ENCODE data around the gene SLC29A1.

GRCh38 chr6:44271914-44272313 is 48.5 kb downstream of the SLC29A1 start:
- TF ChIP-seq ISL1 (CRISPR knock-in tag; IDR thresholded peaks at IDR 0.05) (no peak), ESRRG (CRISPR knock-in tag; IDR thresholded peaks at IDR 0.05) (no peak), TSHZ2 (CRISPR knock-in tag; IDR thresholded peaks at IDR 0.05) (no peak), ZFP3 (CRISPR knock-in tag; IDR thresholded peaks at IDR 0.05) (no peak), GLIS3 (CRISPR knock-in tag; IDR thresholded peaks at IDR 0.05) (no peak), TOX (CRISPR knock-in tag; IDR thresholded peaks at IDR 0.05; ENCODE audit: borderline replicate concordance) (no peak), ZNF8 (CRISPR knock-in tag; IDR thresholded peaks at IDR 0.05) (no peak), PATZ1 (CRISPR knock-in tag; IDR thresholded peaks at IDR 0.05; ENCODE audit: borderline replicate concordance) (no peak)
